ENCODE data around the gene NDUFB1. TPM values are rescaled to one million over a fixed set of nuclear protein-coding genes. Genes with fewer than 3 reads are reported as not detected.
A peak's percentile ranks its signal among the peaks of the same experiment; 100 is the strongest.

Gene NDUFB1
- 100 to 1,000 TPM; 167 to 185 TPM for total RNA-seq

DNA sequence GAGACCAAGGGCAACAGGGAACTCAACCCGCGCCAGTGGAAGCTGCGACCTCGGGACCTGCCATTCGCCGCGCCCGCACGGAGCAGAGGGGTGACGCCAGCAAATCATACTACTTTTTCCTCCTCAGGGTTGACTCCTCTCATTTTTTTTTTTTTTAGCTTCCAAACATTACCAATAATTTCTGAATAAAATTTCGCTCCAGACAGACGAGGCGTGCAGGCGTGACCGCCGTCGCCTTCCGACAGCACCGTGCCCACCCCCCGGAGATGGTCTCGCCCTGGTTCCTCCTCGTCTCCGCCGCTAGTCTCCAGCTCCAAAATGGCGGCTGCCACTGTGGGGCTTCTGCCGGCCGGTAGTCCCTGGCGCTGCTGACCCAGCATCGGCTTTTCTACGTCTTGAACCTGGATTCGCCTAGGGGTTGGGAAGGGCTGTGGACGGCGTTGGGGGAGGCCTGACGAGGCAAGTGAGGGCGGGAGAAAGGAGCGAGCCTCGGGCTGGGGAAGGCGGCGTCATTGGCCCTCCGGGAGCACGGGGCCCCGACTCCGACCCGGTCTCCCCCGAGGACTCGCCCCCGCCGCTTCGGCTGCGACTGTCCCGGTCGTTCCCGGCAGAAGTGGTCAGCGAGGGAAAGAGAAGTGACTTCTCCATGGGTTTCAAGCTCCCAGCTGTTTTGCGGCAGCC, at the start of gene NDUFB1, which contains the start of gene CPSF2:
Gene NDUFB1, minus strand, starts transcription at position 37 of the 681 bp plus-strand sequence. CDS start 4,069 bp downstream, outside the sequence.
Gene CPSF2, plus strand, starts transcription at position 300 of the 681 bp plus-strand sequence. CDS start 9,016 bp downstream, outside the sequence.
- Histone ChIP-seq H3K4me3 (peak within 1 kb of the TSS; percentile 94), H3K27me3 (no peaks in the 10 kb centered on the region), H3K4me1 (no peaks in the 10 kb centered on the region), H3K9me3 (no peaks in the 10 kb centered on the region), H3K27ac (peak within 1 kb of the TSS; percentile 81), H3K36me3 (no peaks in the 10 kb centered on the region), H3K9ac (ENCODE audit: low read depth in 2 of 2, low read length in 2 of 2) (peak within 1 kb of the TSS; percentile 95 to 96)
- DNase-seq: peak; percentile 91
- TF ChIP-seq CTCF (IDR thresholded peaks at IDR 0.05): no peak
- intact Hi-C loops (cut with DNase I): loop anchor here (10.0 kb wide), 1 partner anchor 563 kb away; no protein-coding TSS in a partner anchor

DNA sequence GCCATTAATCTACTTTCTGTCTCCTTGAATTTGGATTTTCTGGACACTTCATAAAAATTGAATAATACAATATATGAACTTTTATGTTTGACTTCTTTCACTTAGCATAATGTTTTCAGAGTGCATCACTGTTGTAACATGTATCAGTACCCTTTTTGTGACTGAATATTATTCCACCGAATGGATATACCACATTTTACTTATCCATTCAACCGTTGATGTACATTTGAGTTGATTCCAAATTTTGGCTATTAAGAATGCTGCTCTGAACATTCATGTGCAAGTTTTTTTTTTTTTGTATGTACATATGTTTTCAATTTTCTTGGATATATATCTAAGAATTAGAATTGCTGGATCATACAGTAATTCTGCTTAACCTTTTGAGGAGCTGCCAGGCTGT, 43.5 kb upstream of the NDUFB1 start:
- no peak for TF ChIP-seq CTCF (IDR thresholded peaks at IDR 0.05)
- Histone ChIP-seq H3K27me3 (no peaks in the 10 kb centered on the region), H3K4me3 (no peak overlapping the region), H3K27ac (no peak overlapping the region), H3K9me3 (no peaks in the 10 kb centered on the region), H3K9ac (ENCODE audit: low read depth in 2 of 2, low read length in 2 of 2) (no peak overlapping the region), H3K4me1 (no peaks in the 10 kb centered on the region), H3K36me3 (no peaks in the 10 kb centered on the region)
- intact Hi-C loops (cut with DNase I): no loop called here
- DNase-seq: no peak

DNA sequence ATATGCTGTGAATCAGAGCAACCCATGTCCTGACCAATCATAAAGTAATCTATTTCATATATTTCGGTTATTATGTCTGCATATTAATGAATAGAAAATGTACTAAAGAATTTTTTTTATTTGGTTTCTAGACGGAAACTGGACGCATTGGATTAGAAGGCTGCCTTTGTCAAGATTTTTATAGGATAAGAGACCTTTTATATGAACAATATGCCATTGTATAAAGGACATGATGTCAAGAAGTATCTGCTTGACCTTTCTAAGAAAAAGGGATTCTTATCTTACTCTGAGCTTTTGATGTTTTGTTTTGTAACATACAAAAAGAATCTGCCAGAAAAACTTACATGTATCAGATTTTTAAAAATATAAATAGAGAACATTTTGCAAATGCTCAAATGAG, 40.0 kb upstream of the NDUFB1 start:
- Histone ChIP-seq H3K27ac (no peak overlapping the region), H3K4me3 (no peak overlapping the region), H3K27me3 (no peaks in the 10 kb centered on the region), H3K4me1 (no peaks in the 10 kb centered on the region), H3K36me3 (peaks cover 13% of the 10 kb centered on the region), H3K9me3 (no peaks in the 10 kb centered on the region), H3K9ac (ENCODE audit: low read depth in 2 of 2, low read length in 2 of 2) (no peak overlapping the region)
- intact Hi-C loops (cut with DNase I): no loop called here
- TF ChIP-seq CTCF (IDR thresholded peaks at IDR 0.05): no peak
- no peak for DNase-seq

GRCh38 chr14:92160619-92161018, 39.1 kb upstream of the NDUFB1 start:
- Histone ChIP-seq H3K4me3 (no peak overlapping the region), H3K9me3 (no peaks in the 10 kb centered on the region), H3K36me3 (peaks cover 13% of the 10 kb centered on the region), H3K27me3 (no peaks in the 10 kb centered on the region), H3K9ac (ENCODE audit: low read depth in 2 of 2, low read length in 2 of 2) (no peak overlapping the region), H3K27ac (no peak overlapping the region), H3K4me1 (no peaks in the 10 kb centered on the region)
- DNase-seq: no peak
- intact Hi-C loops (cut with DNase I): no loop called here
- no peak for TF ChIP-seq CTCF (IDR thresholded peaks at IDR 0.05)

GRCh38 chr14:92154283-92154942, 32.9 kb upstream of the NDUFB1 start:
- no peak overlapping the region for H3K27ac ChIP-seq
- H3K9ac ChIP-seq (ENCODE audit: low read depth in 2 of 2, low read length in 2 of 2): no peak overlapping the region
- H3K9me3 ChIP-seq: no peaks in the 10 kb centered on the region
- H3K4me1 ChIP-seq: no peaks in the 10 kb centered on the region
- H3K4me3 ChIP-seq: no peak overlapping the region
- no peak for DNase-seq
- TF ChIP-seq CTCF (IDR thresholded peaks at IDR 0.05): no peak
- no peaks in the 10 kb centered on the region for H3K27me3 ChIP-seq
- peaks cover 13% of the 10 kb centered on the region for H3K36me3 ChIP-seq
- intact Hi-C loops (cut with DNase I): no loop called here
